ENCODE results near the gene CIDEB.

The CIDEB gene

DNA sequence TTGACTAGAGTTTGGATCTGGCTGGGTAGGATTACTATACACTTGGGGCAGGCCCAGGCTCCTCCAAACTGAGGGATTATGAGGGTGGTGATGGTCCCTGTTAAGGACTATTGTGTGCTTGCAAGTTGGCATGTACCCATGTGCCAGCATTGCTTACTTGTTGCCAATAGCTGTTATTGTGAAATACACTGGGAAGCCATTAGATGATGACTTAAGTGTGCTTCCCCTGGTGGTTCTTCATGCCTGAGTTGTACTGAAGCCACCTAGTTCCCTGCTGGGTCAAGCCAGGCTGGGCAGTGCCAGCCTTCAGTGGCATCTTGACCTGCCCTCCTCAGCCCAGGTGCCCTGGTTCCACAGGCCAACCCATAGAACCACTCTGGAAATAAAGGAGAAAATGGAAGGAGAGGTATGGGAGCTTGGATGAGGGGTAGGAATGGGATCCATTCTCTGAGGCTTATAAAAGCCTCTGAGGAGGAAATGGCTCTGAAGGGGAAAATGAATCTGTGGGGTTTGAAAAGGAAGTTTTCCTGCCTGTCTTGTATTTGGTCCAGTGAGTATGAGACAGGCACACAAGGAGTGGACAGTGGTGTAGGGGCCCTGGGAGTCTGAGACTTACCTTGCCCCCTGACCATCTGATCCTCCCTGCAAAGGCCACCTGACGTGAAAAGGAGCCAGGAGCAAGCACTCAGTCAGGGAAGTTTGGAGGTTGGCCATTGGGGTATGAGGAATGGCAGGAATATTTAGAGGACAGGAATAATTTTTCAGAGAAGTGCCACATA is 4.2 kb upstream of the CIDEB start:
- no peak for DNase-seq

DNA sequence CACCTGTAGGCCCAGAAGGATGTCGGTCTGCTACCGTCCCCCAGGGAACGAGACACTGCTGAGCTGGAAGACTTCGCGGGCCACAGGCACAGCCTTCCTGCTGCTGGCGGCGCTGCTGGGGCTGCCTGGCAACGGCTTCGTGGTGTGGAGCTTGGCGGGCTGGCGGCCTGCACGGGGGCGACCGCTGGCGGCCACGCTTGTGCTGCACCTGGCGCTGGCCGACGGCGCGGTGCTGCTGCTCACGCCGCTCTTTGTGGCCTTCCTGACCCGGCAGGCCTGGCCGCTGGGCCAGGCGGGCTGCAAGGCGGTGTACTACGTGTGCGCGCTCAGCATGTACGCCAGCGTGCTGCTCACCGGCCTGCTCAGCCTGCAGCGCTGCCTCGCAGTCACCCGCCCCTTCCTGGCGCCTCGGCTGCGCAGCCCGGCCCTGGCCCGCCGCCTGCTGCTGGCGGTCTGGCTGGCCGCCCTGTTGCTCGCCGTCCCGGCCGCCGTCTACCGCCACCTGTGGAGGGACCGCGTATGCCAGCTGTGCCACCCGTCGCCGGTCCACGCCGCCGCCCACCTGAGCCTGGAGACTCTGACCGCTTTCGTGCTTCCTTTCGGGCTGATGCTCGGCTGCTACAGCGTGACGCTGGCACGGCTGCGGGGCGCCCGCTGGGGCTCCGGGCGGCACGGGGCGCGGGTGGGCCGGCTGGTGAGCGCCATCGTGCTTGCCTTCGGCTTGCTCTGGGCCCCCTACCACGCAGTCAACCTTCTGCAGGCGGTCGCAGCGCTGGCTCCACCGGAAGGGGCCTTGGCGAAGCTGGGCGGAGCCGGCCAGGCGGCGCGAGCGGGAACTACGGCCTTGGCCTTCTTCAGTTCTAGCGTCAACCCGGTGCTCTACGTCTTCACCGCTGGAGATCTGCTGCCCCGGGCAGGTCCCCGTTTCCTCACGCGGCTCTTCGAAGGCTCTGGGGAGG is 3.1 kb upstream of the CIDEB start, which contains the start of gene LTB4R:
LTB4R (plus strand) TSS at position 857 of the 959 bp plus-strand sequence. CDS start 4,150 bp downstream, outside the sequence.
- peak; percentile 67 to 73 for DNase-seq

DNA sequence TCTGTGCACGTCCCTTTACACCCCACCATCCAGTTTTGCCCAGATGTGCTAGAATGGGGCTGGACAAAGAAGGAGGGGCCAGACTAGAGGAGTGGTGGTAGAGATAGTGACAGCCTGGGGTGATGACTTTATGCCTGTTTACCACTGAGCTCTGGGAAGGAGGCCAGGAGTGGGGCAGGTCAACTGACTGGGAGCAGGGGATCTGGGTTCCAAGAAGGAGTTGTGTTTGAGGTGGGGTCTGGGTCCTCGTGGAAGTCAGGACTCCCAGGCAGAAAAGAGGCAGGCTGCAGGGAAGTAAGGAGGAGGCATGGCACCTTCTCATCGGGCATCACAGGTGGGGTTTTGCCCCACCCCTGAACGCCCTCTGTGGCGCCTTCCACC is 2.5 kb upstream of the CIDEB start:
- DNase-seq, result no peak

DNA sequence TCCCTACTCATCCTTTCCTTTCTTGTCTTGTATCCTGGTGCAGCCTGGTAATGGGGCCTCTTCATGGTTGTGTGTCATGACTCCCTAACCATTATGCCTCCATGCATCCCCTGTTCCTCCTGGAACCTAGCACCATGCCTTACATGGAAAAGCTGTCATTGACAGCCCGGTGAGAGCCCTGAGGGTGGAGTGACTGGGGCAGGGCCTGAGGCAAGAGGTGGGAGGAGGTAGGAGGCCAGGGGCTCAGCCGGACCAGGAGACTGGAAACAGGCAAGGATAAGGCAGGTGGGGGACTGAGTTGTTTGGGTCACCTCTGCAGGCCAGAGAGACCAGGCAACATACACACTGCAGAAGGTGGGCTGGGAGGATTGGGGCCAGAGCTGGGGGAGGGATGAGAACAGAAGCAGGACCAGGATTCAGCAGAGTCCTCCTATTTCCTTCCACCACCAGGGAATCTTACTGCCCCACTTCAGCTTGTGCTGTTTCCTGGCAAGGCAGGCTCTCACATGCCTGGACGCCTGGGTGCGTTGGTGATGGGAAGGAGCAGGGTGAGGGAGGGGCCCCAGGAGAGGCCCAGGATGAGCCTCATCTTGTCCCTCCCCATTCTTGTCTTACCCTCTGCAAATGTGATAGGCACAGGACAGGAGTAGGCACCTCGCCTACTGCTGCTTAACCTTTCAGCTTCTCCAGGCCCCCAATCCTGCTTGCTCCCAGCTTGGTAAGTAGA is 1.9 kb upstream of the CIDEB start, which contains the start of gene LTB4R2:
LTB4R2 (plus strand) TSS at position 603 of the 727 bp plus-strand sequence. CDS start 525 bp downstream, outside the sequence.
- DNase-seq, result no peak

DNA sequence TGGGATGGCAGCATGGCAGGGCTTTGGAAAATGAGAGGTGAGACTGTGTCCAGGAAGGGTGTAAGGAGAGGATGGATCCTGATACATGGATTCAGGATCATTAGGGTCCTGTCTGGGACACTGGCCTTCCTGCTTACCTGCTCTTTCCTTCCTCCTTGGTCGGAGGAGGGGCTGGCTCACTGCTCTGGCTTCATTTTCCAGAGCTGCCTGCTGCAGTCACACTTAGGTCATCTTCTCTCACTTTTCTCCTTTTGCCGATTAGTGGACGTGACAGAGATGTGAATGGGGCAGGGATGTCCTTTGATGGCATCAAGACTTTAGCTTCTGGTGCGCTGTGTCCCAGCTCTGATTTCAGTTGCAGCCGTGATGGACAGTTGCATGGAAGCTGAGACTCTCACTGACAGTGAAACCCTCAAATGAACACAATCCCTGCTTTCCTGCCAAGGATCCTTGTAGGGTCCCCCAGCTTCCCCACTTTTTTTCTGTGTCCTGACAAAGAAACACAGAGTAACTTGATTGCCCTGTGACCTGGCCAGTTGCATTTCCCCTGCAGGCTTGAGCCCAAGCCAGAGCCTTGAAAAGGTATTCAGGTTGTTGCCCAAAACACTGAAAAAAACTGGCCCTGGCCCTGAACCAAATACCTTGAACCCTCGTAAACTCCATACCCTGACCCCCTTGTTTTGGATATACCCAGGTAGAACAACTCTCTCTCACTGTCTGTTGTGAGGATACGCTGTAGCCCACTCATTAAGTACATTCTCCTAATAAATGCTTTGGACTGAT is 756 bp upstream of the CIDEB start:
- DNase-seq, result no peak

DNA sequence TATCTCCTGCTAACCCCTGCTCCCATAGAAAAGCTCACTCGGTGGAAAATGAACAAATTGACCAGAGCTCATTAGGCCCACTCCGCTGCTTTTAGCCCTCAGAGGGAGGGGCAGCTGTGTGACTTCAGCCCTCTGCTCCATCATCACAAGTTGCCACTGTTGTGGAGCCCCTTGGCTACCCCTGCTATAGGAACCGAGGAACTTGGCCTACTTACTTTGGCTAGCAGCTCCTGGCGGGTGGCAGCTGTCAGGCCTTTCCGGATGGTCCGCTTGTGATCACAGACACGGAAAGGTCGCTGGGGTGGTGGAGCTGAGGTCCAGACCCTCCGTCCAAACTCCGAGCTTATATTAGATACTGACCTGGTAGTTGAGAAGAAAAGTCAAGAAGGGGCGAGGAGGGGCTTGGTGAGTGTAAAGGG is 612 bp downstream of the CIDEB start:
- no peak for DNase-seq

DNA sequence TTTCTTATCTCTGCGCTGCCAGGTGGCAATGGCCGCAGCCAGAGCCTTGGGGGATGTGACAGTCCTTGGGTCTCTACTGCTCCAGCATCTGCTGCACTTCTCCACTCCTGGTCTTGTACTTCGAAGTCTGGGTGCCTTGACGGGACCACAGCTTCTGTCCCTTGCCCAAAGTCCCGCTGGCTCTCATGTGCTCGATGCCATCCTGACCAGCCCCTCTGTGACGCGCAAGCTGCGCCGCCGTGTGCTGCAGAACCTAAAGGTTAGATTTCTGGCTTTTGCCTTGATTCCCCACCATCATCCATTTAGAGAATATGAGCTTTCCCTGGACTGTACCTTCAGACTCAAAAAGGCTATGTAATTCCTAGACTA is 3.8 kb downstream of the CIDEB start:
- no peak for DNase-seq

DNA sequence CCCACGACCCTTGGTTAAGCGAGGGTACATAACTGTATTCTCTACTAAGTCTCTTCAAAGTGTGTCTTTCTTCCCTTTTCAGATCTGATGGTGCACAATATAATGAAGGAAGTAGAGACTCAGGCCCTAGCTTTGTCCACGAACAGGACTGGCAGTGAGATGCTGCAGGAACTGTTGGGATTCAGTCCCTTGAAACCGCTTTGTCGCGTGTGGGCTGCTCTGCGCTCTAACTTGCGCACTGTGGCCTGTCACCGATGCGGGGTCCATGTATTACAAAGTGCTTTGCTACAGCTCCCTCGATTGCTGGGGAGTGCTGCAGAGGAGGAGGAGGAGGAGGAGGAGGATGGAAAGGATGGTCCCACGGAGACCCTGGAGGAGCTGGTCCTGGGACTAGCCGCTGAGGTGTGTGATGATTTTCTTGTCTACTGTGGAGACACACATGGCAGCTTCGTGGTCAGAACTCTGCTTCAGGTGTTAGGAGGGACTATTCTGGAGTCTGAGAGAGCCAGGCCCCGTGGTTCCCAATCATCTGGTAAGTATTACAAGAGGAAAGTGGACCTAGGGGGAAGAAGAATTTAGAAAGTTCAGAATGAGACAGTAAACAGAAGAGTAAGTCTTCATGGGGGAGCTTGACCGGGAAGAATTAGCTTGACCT is 7.3 kb downstream of the CIDEB start:
- DNase-seq, result no peak

DNA sequence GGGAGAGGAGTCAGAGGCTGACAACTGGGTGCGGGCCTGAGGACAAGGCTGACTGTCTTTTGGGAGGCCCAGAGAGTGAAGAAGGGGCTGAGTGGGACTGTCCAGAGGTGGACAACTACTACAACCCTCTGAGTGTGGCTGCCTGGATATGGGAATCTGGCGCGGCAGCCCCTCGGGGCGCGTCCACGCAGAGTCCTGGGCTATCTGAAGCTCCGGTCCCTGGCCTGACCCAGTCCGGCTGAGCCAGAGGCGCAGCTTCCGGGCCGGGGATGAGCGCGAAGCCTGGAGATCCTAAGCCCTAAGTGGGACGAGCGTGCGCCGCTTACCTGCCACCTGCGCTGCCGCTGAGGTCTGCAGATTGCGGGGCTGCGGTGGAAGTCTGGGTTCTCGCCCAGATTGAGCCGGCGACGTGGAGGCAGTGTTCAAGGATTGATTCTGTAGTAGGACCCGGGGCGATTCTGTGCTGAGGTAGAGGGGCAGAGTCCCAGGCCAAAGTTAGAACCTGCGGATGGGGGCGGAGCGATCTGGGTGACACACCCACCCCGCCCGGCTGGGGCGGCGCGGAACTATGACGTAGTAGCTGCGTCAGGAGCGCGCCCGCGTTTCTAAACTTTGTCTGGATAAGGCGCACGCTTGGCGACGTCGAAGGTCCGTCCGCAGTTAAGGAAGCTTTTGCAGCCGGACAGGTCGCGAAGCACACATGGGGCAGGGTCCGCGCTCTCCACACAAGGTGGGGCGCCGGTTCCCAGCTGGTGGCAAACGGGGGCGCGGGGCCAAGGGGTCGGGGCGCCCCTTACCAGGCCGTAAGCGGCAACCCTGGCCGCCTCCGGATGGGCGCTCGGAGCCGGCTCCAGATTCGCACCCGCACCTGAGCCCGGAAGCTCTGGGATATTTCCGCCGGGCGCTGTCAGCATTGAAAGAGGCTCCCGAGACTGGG is 8.3 kb downstream of the CIDEB start, which contains the start of the genes DHRS1 and NOP9:
DHRS1 (minus strand) TSS at position 526 of the 937 bp plus-strand sequence. CDS start 674 bp downstream, outside the sequence.
NOP9 (plus strand) TSS at position 596 of the 937 bp plus-strand sequence; CDS start at position 701, 105 bp downstream.
- peak; percentile 94 to 95 for DNase-seq

DNA sequence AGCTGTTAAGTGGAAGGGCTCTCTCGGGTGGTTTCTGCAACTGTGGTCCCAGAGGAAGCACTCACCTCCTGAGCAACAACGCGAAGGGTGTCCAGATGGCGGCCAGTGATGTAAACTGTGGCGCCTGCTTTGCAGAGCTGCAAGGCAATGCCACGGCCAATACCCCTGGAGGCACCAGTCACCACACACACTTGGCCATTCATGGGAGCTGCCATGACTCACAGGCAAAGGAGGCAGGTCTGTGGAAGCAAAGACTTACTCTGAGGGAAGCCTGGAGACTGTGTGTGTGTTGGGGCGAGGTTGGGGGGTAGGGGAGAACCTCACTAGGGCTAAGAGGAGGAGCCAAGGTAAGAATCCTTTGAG is 8.9 kb downstream of the CIDEB start:
- DNase-seq, result peak in 1 of 2 experiments; percentile 26

DNA sequence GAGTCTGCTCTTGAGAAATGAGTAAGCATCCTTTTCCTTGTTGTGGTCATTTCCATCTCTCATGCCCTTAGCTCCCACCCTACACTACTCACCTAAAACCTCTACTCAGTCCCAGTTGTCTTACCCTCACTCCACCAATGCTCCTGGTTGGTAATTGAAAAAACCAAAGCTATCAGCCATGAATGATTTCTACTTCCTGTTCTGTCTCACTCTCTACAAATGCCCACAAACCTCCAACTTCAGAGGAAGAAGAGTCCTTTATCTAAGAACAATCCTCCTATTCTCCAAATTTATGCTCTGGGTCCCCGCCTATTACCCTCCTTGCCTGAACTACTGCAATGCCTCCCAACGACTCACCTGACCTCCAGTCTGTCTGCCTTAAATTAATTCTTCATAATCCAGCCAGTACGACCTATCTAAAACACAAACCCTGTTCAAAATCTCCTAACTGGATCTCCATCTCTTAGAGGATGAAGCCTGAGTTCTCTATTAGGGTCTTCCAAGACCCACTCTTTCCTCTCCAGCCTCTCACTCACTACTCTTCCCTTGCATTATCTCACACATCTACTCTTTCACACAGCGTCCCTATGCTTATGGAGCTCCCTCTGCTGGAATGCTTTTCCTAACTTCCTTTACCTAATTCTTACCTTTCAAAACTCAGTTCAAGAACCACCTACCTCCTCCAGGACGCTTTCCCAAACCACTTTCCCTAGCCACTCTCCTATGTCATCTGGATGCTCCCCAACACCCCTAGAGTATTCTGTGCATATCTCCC is 10.4 kb downstream of the CIDEB start:
- DNase-seq, result no peak

DNA sequence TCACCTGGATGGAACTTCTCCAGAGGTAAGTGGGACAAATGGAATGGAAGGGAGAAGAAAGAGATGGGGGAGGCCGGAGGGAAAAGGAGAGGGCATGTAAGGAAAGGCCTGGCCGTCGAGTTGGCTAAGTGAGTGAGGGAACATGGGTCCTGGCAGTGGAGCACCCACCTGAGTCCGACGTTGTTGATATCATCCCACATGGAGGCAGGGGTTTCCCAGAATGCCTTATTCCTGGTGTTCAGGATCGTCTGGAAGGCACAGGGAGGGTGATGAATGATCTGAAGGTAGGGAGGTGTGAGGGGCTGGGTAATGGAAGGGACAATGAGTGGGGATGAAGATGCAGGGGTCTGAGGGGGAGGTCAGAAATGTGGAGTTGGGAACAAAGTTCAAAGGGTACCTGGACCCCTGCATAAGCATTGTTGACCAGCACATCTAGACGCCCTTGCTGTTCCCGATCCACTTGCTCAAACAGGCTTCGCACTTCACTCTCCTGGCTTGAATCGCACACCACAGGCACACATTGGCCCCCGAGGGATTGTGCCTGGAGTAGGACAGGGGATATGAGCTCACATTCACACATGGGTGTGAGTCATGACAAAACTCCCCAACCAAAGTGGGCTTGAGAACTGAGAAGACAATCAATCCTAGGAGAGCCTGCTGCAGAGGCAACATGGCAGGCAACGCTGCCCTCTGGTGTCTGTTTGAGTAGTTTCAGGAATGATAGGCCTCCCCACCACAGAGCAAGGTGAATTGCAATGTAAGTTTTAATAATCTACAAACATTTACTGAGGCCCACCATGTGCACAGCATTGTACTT is 11.2 kb downstream of the CIDEB start:
- peak; percentile 75 to 78 for DNase-seq

DNA sequence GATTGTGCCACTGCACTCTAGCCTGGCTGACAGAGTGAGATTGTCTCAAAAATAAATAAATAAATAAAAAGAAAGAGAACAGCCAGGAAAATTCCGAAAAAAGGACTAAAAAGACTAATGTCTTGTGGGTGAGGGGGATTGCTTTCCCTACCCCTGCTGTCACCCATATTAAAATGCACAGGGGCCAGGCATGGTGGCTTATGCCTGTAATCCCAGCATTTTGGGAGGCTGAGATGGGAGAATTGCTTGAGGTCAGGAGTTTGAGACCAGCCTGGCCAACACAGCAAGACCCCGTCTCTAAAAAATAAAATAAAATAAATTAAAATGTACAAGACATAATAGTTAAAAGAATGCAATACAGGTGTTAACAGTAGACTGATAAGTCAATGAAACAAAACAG is 14.3 kb downstream of the CIDEB start:
- DNase-seq, result no peak

DNA sequence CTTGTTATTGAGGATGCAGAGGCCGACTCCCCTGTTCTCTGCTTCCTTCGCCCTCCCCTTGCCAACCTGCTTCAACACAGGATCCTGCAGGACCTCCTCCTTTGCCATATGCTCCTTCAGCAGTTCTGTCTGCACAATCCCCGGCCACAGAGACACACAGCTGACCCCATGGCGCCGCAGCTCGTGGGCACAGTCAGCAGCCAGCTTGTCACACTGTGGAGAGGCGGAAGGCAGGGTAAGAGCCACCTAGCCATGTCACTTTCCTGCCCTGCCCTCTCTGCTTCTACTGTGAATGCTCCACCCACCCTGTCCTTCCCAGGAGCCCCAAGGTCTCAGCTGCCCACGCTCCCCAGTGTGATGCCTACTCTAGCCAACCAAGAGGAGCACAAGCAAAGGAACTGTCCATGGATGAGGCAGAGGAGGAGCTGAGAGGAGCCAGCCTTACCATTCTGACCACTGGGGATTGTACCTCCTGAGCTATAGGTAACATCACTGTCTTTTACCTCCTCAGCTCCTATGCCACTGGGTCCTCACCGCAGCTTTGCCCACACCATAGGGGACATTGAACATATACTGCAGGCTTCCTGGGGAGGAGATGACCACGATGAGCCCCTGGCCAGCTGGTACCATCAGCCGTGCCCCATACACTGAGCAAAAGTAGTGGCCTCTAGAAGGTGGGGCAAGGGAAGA is 15.5 kb downstream of the CIDEB start:
- DNase-seq, result no peak

DNA sequence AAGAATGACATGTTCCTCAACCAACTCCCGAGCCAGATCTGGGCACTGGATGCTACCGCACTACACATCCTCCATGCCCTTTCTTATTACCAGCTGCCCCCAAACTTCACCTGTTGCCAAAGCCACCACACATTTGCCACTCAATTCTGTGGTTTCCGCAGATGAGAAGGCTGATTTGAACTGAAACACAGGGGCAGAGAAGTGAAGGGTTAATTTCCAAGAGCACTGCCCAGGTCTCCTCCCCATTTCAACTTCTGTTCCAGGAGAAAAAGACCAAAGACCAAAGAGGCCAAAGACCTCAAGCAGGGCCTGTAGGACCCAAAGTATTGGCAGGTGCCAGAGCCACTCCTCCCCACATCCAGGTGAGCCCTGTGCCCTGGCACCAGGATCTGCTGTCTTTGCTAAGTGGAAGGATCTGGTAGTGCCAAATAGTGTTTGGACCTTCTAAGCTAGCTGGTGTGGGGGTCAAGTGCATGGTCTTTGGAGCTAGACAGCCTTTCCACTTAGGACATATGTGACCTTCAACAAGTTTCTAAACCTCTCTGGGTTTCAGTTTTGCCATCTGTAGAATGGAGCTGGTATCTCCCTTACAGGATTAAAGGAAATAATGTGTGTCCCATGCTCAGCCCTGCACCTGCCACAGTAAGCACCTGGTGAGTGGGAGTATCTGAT is 16.2 kb downstream of the CIDEB start:
- no peak for DNase-seq

DNA sequence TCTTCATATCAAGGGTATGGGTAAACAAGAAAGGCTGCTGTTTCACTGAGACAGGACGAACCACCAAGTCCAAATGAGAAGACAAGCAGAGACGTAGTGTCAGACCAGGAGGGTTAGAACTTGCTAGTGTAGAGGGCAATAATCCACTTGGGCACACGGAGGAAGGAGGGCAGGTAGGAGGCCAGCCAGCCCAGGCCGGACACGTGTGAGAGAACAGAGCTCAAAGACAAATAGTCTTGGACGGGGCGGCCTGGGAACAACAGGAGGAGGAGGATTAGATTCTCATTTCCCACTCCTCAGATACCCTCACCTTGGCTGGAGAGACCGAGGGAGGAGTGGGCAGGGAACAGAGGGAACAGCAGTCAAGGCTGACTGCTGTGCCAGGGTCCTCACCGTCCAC is 17.0 kb downstream of the CIDEB start:
- no peak for DNase-seq

DNA sequence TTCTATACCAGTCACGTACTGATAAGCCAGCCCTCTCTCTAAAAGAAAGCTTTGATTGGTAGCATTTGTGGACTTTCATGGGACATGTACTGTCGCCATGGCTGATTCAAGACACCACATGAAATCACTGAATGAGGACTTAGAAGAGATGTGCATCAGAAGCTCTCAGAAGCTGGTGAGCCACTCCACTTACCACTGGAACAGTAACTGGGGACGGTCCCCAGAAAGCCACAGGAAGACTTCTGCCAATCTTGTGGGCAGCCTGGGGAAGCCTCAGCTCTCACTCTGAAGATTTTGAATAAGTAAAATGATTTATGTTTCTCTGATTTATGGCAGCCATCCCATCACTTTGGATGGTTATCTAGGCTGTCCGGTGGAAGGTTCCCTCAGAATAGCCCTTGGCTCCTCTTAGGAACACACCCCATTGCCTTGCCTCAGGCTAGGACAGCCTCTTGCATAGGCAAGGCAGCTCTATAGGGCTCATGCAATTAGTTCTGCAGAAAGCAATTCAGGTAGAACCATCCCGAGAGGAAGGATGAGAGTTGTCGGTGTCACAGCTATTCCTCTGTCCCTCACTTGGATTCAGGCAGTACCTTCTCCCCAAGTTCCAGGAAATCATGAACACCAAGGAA is 18.0 kb downstream of the CIDEB start:
- peak; percentile 71 to 81 for DNase-seq
